Neural cell (in vitro differentiated cells): ENCODE measurements around the gene MARK3. TPM values are rescaled to one million over a fixed set of nuclear protein-coding genes. Genes with fewer than 3 reads are reported as not detected.

Experiments
- H2AFZ ChIP-seq: fragments of 200-600, 300-800 bp; sonication (generic), shearing (Covaris generic); 2 replicates; pipeline ENCODE4 v1.6.0; 2014; ENCODE audit warnings: low read depth, mild to moderate bottlenecking, antibody characterized with exemption, low read length, moderate library complexity
- H3F3A ChIP-seq: fragments of 200-600 bp; shearing (Covaris generic); 2 replicates; pipeline ENCODE4 v1.6.1; 2016; ENCODE audit warnings: mild to moderate bottlenecking, moderate library complexity, mixed read lengths, antibody characterized with exemption, low read length; ENCODE audit not compliant: insufficient read depth, poor library complexity, severe bottlenecking
- H3K27ac ChIP-seq: fragments of 200-600, 300-800 bp; sonication (generic), shearing (Covaris generic); 2 replicates; pipeline ENCODE4 v1.5.1; 2014; ENCODE audit warnings: mild to moderate bottlenecking, low read length, moderate library complexity
- H3K27me3 ChIP-seq: fragments of 300-800, 200-600 bp; sonication (generic), shearing (Covaris generic); 2 replicates; pipeline ENCODE4 v1.6.0; 2014; ENCODE audit warnings: mild to moderate bottlenecking, low read depth, low read length, moderate library complexity; ENCODE audit not compliant: insufficient read depth
- H3K36me3 ChIP-seq: fragments of 300-800, 200-600 bp; sonication (generic), shearing (Covaris generic); 2 replicates; pipeline ENCODE4 v1.5.1; 2014; ENCODE audit warnings: mild to moderate bottlenecking, antibody characterized with exemption, low read length, moderate library complexity; ENCODE audit not compliant: insufficient read depth
- H3K4me2 ChIP-seq: fragments of 300-800, 200-600 bp; sonication (generic), shearing (Covaris generic); 2 replicates; pipeline ENCODE4 v1.6.0; 2014; ENCODE audit warnings: mild to moderate bottlenecking, low read length
- H3K4me3 ChIP-seq: fragments of 300-800, 200-600 bp; sonication (generic), shearing (Covaris generic); 2 replicates; pipeline ENCODE4 v1.5.1; 2014; ENCODE audit warnings: mild to moderate bottlenecking, low read length, moderate library complexity
- H3K79me2 ChIP-seq: fragments of 200-600 bp; shearing (Covaris generic); replicated peaks from 2 replicates; pipeline ENCODE4 v1.6.0; 2014; ENCODE audit warnings: mild to moderate bottlenecking, low read length, moderate library complexity; ENCODE audit not compliant: insufficient read depth
- H3K9ac ChIP-seq: fragments of 300-800, 200-600 bp; sonication (generic), shearing (Covaris generic); 2 replicates; pipeline ENCODE4 v1.6.1; 2016; ENCODE audit warnings: mild to moderate bottlenecking, low read length, mixed read lengths
- H3K9me2 ChIP-seq: fragments of 200-600 bp; shearing (Covaris generic); 2 replicates; pipeline ENCODE4 v1.6.1; 2016; ENCODE audit warnings: mild to moderate bottlenecking, low read length, mixed read lengths; ENCODE audit not compliant: insufficient read depth
- H3K9me3 ChIP-seq: fragments of 200-600, 300-800 bp; sonication (generic), shearing (Covaris generic); 2 replicates; pipeline ENCODE4 v1.6.1; 2016; ENCODE audit warnings: mild to moderate bottlenecking, mixed run types, low read length, moderate library complexity, mixed read lengths
- H4K20me1 ChIP-seq: fragments of 200-600 bp; shearing (Covaris generic); 2 replicates; pipeline ENCODE4 v1.6.1; 2016; ENCODE audit warnings: mild to moderate bottlenecking, mixed run types; ENCODE audit not compliant: insufficient read depth
- EP300 ChIP-seq: fragments of 450-650 bp; conservative IDR thresholded peaks from 2 replicates; pipeline ENCODE4 v1.6.1; 2014; ENCODE audit warnings: antibody characterized with exemption, mild to moderate bottlenecking, moderate library complexity; ENCODE audit not compliant: poor library complexity, severe bottlenecking
- EZH2 ChIP-seq: fragments of 200-600, 300-800 bp; shearing (Covaris generic), sonication (generic); IDR thresholded peaks from 2 replicates; pipeline ENCODE4 v1.6.1; 2014; ENCODE audit warnings: antibody characterized with exemption, low read length, borderline replicate concordance, mild to moderate bottlenecking; ENCODE audit not compliant: insufficient read depth, poor library complexity, severe bottlenecking
- MXI1 ChIP-seq: fragments of 450-650 bp; conservative IDR thresholded peaks from 2 replicates; pipeline ENCODE4 v1.6.1; 2014; ENCODE audit warnings: antibody characterized with exemption, mild to moderate bottlenecking; ENCODE audit not compliant: poor library complexity, severe bottlenecking
- POLR2AphosphoS5 ChIP-seq: IDR thresholded peaks from 2 replicates; pipeline ENCODE4 v1.6.1; 2012
- RAD21 ChIP-seq: fragments of 450-650 bp; conservative IDR thresholded peaks from 2 replicates; pipeline ENCODE4 v1.6.1; 2014; ENCODE audit warnings: antibody characterized with exemption, mild to moderate bottlenecking, moderate library complexity
- REST ChIP-seq: IDR thresholded peaks from 2 replicates; pipeline ENCODE4 v1.6.1; 2012; ENCODE audit warnings: borderline replicate concordance
- SMC3 ChIP-seq: fragments of 450-650 bp; conservative IDR thresholded peaks from 2 replicates; pipeline ENCODE4 v1.6.1; 2014; ENCODE audit warnings: antibody characterized with exemption, mild to moderate bottlenecking, moderate library complexity; ENCODE audit not compliant: poor library complexity
- TAF1 ChIP-seq: IDR thresholded peaks from 2 replicates; pipeline ENCODE4 v1.6.1; 2012; ENCODE audit warnings: low read depth
- polyA plus RNA-seq: library from polyadenylated mRNA; depleted of rRNA; stranded (reverse); fragments of >200 nt; gene quantifications from 2 replicates; pipeline ENCODE4 v1.2.3, GENCODE V29; 2014
- TF ChIP-seq, protein P1 (sequence below): fragments of 450-650 bp; IDR thresholded peaks from 2 replicates; pipeline ENCODE4 v1.5.1; 2014; ENCODE audit warnings: antibody characterized with exemption, mild to moderate bottlenecking, moderate library complexity; ENCODE audit not compliant: poor library complexity, severe bottlenecking

The MARK3 gene
- polyA plus RNA-seq, 1 donor from 2014 or later: 158 TPM

DNA sequence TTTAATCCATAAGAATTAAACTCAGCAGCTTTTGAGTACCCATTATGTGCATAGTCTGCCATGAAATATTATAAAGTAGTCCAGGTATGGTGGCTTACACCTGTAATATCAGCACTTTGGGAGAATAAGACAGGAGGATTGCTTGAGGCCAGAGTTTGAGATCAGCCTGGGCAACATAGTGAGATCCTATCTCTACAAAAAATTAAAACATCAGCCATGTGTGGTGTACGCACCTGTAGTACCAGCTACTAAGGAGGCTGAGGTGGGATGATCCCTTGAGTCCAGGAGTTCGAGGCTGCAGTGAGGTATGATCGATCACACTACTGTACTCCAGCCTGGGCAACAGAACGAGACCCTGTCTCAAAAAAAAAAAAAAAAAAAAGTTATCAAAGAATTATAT, 15.3 kb downstream of the MARK3 start:
- H3K9me2 ChIP-seq: no peaks in the 10 kb centered on the region
- no peaks in the 10 kb centered on the region for H3F3A ChIP-seq
- no peak overlapping the region for H3K4me2 ChIP-seq
- H3K9me3 ChIP-seq: no peaks in the 10 kb centered on the region
- H2AFZ ChIP-seq: no peak overlapping the region
- no peak overlapping the region for H3K9ac ChIP-seq
- no peaks in the 10 kb centered on the region for H3K27me3 ChIP-seq
- peaks cover 3% of the 10 kb centered on the region for H4K20me1 ChIP-seq
- H3K36me3 ChIP-seq: no peaks in the 10 kb centered on the region
- peaks cover 76% of the 10 kb centered on the region for H3K79me2 ChIP-seq
- TF ChIP-seq, protein P1, sequence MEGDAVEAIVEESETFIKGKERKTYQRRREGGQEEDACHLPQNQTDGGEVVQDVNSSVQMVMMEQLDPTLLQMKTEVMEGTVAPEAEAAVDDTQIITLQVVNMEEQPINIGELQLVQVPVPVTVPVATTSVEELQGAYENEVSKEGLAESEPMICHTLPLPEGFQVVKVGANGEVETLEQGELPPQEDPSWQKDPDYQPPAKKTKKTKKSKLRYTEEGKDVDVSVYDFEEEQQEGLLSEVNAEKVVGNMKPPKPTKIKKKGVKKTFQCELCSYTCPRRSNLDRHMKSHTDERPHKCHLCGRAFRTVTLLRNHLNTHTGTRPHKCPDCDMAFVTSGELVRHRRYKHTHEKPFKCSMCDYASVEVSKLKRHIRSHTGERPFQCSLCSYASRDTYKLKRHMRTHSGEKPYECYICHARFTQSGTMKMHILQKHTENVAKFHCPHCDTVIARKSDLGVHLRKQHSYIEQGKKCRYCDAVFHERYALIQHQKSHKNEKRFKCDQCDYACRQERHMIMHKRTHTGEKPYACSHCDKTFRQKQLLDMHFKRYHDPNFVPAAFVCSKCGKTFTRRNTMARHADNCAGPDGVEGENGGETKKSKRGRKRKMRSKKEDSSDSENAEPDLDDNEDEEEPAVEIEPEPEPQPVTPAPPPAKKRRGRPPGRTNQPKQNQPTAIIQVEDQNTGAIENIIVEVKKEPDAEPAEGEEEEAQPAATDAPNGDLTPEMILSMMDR: no peak
- no peak for TF ChIP-seq MXI1
- no peak for TF ChIP-seq REST
- TF ChIP-seq EP300: no peak
- no peak for TF ChIP-seq SMC3
- no peak for TF ChIP-seq TAF1
- TF ChIP-seq POLR2AphosphoS5: no peak
- H3K4me3 ChIP-seq: no peak overlapping the region
- no peak overlapping the region for H3K27ac ChIP-seq

DNA sequence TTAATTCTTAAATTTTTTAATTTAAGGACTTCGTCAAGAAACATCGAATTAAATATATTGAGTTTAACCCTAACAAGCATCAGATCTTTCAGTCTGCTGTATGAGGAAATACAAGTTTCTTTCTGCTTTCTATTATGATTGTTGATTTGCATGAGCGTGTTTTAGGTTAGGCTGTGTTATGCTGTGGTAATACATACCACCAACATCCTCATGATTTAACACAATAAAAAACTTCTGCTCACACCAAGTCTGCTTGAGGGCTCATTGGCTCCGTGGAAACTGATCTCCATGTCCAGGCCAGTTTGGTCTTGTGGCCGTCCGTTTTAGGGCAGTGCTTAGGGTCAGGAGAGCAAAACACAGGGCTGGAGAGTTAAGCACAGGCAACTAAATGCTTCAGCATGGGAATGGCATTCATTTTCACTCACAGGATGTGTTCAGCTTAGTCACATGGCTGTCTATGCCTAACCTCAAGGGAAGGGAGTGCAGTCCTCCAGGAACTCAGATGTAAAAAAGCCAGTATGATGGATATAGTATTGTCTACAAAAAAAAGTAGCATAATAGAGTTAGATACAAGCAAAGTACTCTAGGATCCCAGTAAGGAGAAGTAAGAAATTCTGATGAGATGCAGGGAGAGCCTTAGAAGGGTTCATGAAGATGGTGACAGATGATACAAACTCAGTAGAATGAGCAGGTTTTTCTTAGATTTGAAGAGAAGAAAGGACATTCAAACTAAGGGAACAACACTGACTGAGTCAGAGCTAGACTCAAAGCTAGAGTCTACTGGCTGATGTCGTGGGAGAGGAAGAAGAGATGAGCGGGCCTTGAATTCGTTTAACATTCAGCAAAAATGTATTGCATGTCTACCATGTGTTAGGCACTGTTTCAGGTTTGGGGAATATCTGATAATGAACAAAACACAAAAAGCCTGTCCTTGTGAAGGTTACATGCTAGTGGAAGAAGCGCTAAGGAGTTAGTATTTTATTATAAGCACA, 16.3 kb downstream of the MARK3 start:
- H3K4me2 ChIP-seq: no peak overlapping the region
- no peaks in the 10 kb centered on the region for H3K9me3 ChIP-seq
- no peak overlapping the region for H3K27ac ChIP-seq
- no peak overlapping the region for H3K4me3 ChIP-seq
- no peaks in the 10 kb centered on the region for H4K20me1 ChIP-seq
- H3K79me2 ChIP-seq: peaks cover 66% of the 10 kb centered on the region
- H3K27me3 ChIP-seq: no peaks in the 10 kb centered on the region
- H2AFZ ChIP-seq: no peak overlapping the region
- H3K9ac ChIP-seq: no peak overlapping the region
- H3K9me2 ChIP-seq: no peaks in the 10 kb centered on the region
- H3F3A ChIP-seq: no peaks in the 10 kb centered on the region
- TF ChIP-seq, protein P1: no peak
- TF ChIP-seq EZH2: no peak
- TF ChIP-seq TAF1: no peak
- no peak for TF ChIP-seq EP300
- no peak for TF ChIP-seq MXI1
- TF ChIP-seq SMC3: no peak
- TF ChIP-seq REST: no peak
- no peak for TF ChIP-seq POLR2AphosphoS5
- TF ChIP-seq RAD21: no peak
- H3K36me3 ChIP-seq: no peaks in the 10 kb centered on the region
